ENCODE measurements around the gene GABRB1.

DNA sequence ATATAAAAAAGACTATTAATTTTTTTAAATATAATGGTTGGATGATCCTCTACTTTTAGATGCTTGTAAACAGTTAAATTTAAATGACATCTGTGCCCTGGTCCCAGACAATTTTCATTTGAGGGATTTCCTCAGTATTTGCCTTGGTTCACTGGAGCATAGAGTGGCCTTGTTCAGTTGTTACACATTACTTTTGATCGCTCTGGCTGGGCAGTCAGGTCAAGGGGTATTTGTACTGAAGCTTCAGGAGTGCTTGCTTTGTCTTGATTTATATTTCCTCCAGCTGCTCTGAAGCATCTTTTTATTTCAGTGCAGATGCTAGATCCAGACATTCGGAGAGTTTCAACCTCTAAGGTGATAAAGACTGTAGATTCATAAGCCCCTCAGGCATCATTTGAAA, 382.2 kb downstream of the GABRB1 start:
- TF ChIP-seq EZH2 (IDR thresholded peaks at IDR 0.05; ENCODE audit: borderline replicate concordance, low read depth, low read length, severe bottlenecking) = no peak
- TF ChIP-seq, protein P1, sequence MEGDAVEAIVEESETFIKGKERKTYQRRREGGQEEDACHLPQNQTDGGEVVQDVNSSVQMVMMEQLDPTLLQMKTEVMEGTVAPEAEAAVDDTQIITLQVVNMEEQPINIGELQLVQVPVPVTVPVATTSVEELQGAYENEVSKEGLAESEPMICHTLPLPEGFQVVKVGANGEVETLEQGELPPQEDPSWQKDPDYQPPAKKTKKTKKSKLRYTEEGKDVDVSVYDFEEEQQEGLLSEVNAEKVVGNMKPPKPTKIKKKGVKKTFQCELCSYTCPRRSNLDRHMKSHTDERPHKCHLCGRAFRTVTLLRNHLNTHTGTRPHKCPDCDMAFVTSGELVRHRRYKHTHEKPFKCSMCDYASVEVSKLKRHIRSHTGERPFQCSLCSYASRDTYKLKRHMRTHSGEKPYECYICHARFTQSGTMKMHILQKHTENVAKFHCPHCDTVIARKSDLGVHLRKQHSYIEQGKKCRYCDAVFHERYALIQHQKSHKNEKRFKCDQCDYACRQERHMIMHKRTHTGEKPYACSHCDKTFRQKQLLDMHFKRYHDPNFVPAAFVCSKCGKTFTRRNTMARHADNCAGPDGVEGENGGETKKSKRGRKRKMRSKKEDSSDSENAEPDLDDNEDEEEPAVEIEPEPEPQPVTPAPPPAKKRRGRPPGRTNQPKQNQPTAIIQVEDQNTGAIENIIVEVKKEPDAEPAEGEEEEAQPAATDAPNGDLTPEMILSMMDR (IDR thresholded peaks at IDR 0.05; ENCODE audit: borderline replicate concordance, extremely low read depth, low read length, poor library complexity, severe bottlenecking) = no peak

Data from DND-41 (cell line).